ENCODE data around the gene TNNT1.

DNA sequence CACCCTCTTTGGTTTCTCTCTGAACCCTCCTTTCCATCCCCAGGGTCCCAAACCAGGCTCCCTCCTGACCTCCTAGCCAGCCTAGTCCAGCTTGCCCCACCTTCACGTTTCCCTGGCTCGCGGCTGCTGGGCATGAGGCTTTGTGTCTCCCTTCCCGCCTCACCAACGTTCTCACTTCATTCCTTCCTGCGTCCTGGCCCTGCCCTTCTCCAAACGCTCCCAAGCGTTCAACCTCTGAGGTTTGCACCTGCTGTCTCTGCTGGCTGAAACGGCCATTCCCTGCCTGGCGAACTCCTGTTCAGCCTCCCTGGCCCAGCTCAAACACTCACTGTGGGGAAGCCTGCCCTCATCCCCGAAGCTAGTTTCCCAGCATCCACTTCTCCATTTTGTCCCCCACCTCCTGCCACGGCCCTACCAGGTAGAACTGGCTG, 61.0 kb downstream of the TNNT1 start:
- TF ChIP-seq, protein P1, sequence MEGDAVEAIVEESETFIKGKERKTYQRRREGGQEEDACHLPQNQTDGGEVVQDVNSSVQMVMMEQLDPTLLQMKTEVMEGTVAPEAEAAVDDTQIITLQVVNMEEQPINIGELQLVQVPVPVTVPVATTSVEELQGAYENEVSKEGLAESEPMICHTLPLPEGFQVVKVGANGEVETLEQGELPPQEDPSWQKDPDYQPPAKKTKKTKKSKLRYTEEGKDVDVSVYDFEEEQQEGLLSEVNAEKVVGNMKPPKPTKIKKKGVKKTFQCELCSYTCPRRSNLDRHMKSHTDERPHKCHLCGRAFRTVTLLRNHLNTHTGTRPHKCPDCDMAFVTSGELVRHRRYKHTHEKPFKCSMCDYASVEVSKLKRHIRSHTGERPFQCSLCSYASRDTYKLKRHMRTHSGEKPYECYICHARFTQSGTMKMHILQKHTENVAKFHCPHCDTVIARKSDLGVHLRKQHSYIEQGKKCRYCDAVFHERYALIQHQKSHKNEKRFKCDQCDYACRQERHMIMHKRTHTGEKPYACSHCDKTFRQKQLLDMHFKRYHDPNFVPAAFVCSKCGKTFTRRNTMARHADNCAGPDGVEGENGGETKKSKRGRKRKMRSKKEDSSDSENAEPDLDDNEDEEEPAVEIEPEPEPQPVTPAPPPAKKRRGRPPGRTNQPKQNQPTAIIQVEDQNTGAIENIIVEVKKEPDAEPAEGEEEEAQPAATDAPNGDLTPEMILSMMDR (IDR thresholded peaks at IDR 0.05; ENCODE audit: insufficient read depth, low read depth, low read length), result no peak
- TF ChIP-seq EZH2 (IDR thresholded peaks at IDR 0.05; ENCODE audit: insufficient read depth, low read length), result no peak

Data from astrocyte (in vitro differentiated cells and primary cell).